ENCODE results near the gene DIP2C. TPM values are rescaled to one million over a fixed set of nuclear protein-coding genes. Genes with fewer than 3 reads are reported as not detected.
"Not testable (repeated sequence)": the region's sequence is repeated elsewhere in the genome, so short reads cannot be mapped to it uniquely, and the experiment has no call there.

DIP2C gene
- total RNA-seq, 2 donors from 2014 or later, result 12.3 to 41.8 TPM

- Histone ChIP-seq H3K9me3 (no peaks in the 10 kb centered on the region), H3K27me3 (replicated peaks; ENCODE audit: insufficient read depth) (no peaks in the 10 kb centered on the region), H3K27ac (no peak overlapping the region), H3K4me1 (replicated peaks) (no peaks in the 10 kb centered on the region), H3K4me3 (no peak overlapping the region), H3K36me3 (peaks cover 0 to 7% of the 10 kb centered on the region in 2 donors)
- no peak for TF ChIP-seq POLR2AphosphoS5 (IDR thresholded peaks at IDR 0.05)
- TF ChIP-seq POLR2A (IDR thresholded peaks at IDR 0.05), result no peak
- no peak for TF ChIP-seq CTCF (IDR thresholded peaks at IDR 0.05)
- intact Hi-C loops (cut with DNase I), result no loop called here
- no peak for DNase-seq (ENCODE audit: low spot score)
- WGBS, result 96% methylated on average over 17 of the region's 17 CpGs
Measured at GRCh38 chr10:348456-348855, 341.0 kb downstream of the DIP2C start.

GRCh38 chr10:347774-348173 is 341.7 kb downstream of the DIP2C start:
- H3K9me3 ChIP-seq; H3K27ac ChIP-seq; H3K4me1 ChIP-seq (replicated peaks); DNase-seq (ENCODE audit: low spot score); H3K27me3 ChIP-seq (replicated peaks; ENCODE audit: insufficient read depth); H3K36me3 ChIP-seq; H3K4me3 ChIP-seq; intact Hi-C loops (cut with DNase I): not testable (repeated sequence)
- 91% methylated on average over 34 of the region's 34 CpGs for WGBS

GRCh38 chr10:347190-347589 is 342.3 kb downstream of the DIP2C start:
- H3K27ac ChIP-seq; H3K9me3 ChIP-seq; DNase-seq (ENCODE audit: low spot score); intact Hi-C loops (cut with DNase I); H3K4me3 ChIP-seq; H3K27me3 ChIP-seq (replicated peaks; ENCODE audit: insufficient read depth); H3K4me1 ChIP-seq (replicated peaks); H3K36me3 ChIP-seq: not testable (repeated sequence)
- WGBS, result 90% methylated on average over 33 of the region's 33 CpGs

GRCh38 chr10:344582-345200 is 344.8 kb downstream of the DIP2C start:
- no peak overlapping the region for H3K27ac ChIP-seq
- no peaks in the 10 kb centered on the region for H3K4me1 ChIP-seq (replicated peaks)
- DNase-seq (ENCODE audit: low spot score), result no peak
- no peaks in the 10 kb centered on the region for H3K9me3 ChIP-seq
- 95% methylated on average over 26 of the region's 27 CpGs for WGBS
- intact Hi-C loops (cut with DNase I), result no loop called here
- H3K36me3 ChIP-seq, result peaks cover 0 to 7% of the 10 kb centered on the region in 2 donors
- no peaks in the 10 kb centered on the region for H3K27me3 ChIP-seq (replicated peaks; ENCODE audit: insufficient read depth)
- TF ChIP-seq POLR2AphosphoS5 (IDR thresholded peaks at IDR 0.05), result no peak
- no peak for TF ChIP-seq POLR2A (IDR thresholded peaks at IDR 0.05)
- TF ChIP-seq CTCF (IDR thresholded peaks at IDR 0.05), result no peak
- no peak overlapping the region for H3K4me3 ChIP-seq

GRCh38 chr10:343231-344220 is 345.9 kb downstream of the DIP2C start:
- no peak for DNase-seq (ENCODE audit: low spot score)
- no peak overlapping the region for H3K4me3 ChIP-seq
- 80% methylated on average over 16 of the region's 16 CpGs for WGBS
- no peaks in the 10 kb centered on the region for H3K9me3 ChIP-seq
- intact Hi-C loops (cut with DNase I), result no loop called here
- H3K27ac ChIP-seq, result no peak overlapping the region
- H3K27me3 ChIP-seq (replicated peaks; ENCODE audit: insufficient read depth), result no peaks in the 10 kb centered on the region
- H3K4me1 ChIP-seq (replicated peaks), result no peaks in the 10 kb centered on the region
- TF ChIP-seq CTCF (IDR thresholded peaks at IDR 0.05) (no peak), POLR2A (IDR thresholded peaks at IDR 0.05) (no peak), POLR2AphosphoS5 (IDR thresholded peaks at IDR 0.05) (no peak)
- peaks cover 0 to 7% of the 10 kb centered on the region in 2 donors for H3K36me3 ChIP-seq

Data from prostate gland (tissue), 2 donors.